ENCODE results near the gene TSPAN18. TPM values are rescaled to one million over a fixed set of nuclear protein-coding genes. Genes with fewer than 3 reads are reported as not detected.

Gene TSPAN18
- total RNA-seq, 1 experiment from 2014 or later = 1.8 TPM

GRCh38 chr11:44792171-44792570 is 65.4 kb downstream of the TSPAN18 start:
- H3K9me3 ChIP-seq (ENCODE audit: low read length) = no peaks in the 10 kb centered on the region
- H3K9me2 ChIP-seq (replicated peaks; ENCODE audit: insufficient read depth, low read length) = no peaks in the 10 kb centered on the region
- no peak overlapping the region for H3K27ac ChIP-seq (ENCODE audit: low read length)
- no peaks in the 10 kb centered on the region for H3K36me3 ChIP-seq (ENCODE audit: insufficient read depth, low read length)
- no peaks in the 10 kb centered on the region for H4K20me1 ChIP-seq (ENCODE audit: insufficient read depth, low read depth, low read length)
- no peak overlapping the region for H3K4me2 ChIP-seq (ENCODE audit: low read depth, low read length, poor library complexity, severe bottlenecking)
- H3K4me1 ChIP-seq (ENCODE audit: low read length) = no peaks in the 10 kb centered on the region
- DNase-seq = no peak
- no peak overlapping the region for H3K9ac ChIP-seq (ENCODE audit: low read length)
- H3K27me3 ChIP-seq (ENCODE audit: low read length) = no peaks in the 10 kb centered on the region
- H3K4me3 ChIP-seq (ENCODE audit: low read length) = no peak overlapping the region
- H2AFZ ChIP-seq (ENCODE audit: low read length) = no peak overlapping the region
- H3K79me2 ChIP-seq (ENCODE audit: low read length) = no peaks in the 10 kb centered on the region

DNA sequence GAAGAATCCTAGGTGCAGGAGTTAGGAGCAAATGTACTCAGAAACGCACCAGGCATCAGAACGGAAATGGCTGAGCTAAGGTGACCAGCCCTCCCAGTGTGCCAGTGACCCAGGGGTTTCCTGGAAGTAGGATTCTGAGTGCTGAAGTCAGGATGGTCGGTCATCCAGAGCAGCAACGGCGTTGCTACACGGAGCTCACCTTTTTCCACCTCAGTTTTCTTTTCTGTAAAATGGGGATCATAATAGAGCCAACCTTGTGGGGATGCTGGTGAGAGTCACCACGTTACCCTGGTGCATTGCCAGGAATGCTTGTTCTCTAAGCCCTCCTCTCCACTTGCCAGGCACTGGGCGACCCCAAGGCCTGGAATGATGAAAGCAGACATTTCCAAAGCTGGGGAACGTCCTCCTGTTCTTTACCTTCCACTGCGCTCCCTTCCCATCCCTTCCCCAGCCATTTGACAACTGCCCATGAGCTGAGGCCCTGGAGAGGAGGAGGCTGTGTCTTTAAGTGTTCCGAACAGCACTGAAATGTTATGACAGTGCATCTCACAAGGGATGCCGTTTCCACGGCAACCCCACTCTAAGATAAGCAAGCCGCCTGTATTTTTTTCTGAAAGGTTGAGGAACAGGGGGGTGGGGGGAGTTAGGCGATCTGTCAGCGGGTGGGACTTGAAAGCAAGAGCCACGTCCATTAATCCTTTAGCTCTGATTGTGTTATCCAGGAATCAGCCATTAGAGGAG is 66.8 kb downstream of the TSPAN18 start:
- Histone ChIP-seq H3K9ac (ENCODE audit: low read length) (no peak overlapping the region), H3K79me2 (ENCODE audit: low read length) (no peaks in the 10 kb centered on the region), H3K27me3 (ENCODE audit: low read length) (no peaks in the 10 kb centered on the region), H3K4me3 (ENCODE audit: low read length) (no peak overlapping the region), H3K9me3 (ENCODE audit: low read length) (no peaks in the 10 kb centered on the region), H3K27ac (ENCODE audit: low read length) (no peak overlapping the region), H3K36me3 (ENCODE audit: insufficient read depth, low read length) (no peaks in the 10 kb centered on the region), H3K9me2 (replicated peaks; ENCODE audit: insufficient read depth, low read length) (no peaks in the 10 kb centered on the region), H3K4me1 (ENCODE audit: low read length) (no peaks in the 10 kb centered on the region), H3K4me2 (ENCODE audit: low read depth, low read length, poor library complexity, severe bottlenecking) (no peak overlapping the region), H4K20me1 (ENCODE audit: insufficient read depth, low read depth, low read length) (no peaks in the 10 kb centered on the region), H2AFZ (ENCODE audit: low read length) (no peak overlapping the region)
- no peak for DNase-seq

DNA sequence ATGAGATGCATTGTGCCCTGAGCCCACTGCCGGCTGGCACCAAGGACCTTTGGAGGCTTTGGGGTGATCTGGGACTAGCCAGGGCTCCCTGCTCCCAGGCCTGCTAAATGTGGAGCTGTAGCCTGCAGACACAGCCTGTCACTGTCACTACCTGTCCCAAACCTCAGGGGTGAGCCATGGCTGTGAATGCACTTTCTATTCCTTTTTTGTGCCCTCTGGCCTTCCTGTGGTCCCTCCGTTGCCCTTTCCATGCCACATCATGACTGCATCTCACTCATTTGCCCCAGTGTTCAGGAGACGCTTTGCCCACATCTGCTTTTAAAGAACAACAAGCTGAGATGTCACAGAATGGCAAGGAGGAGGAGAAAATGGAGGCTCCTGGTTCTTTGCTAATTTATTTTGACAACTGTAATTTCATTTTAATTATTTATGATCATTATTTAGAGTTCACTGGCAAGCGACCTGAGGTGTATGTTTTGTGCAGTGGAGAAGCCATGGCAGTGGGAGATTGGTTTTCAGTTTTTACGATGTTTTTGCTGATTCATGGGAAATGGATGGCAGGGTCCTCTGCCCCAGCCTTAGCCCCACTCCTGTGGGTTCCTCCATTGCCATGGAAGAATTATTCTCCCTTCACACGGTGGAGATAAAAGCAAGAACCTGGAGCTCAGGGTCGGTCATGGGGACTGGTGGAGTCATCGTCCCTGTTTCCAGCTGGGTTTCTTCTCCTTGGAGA is 69.2 kb downstream of the TSPAN18 start:
- no peaks in the 10 kb centered on the region for H3K9me3 ChIP-seq (ENCODE audit: low read length)
- no peaks in the 10 kb centered on the region for H3K27me3 ChIP-seq (ENCODE audit: low read length)
- no peaks in the 10 kb centered on the region for H4K20me1 ChIP-seq (ENCODE audit: insufficient read depth, low read depth, low read length)
- no peaks in the 10 kb centered on the region for H3K4me1 ChIP-seq (ENCODE audit: low read length)
- no peaks in the 10 kb centered on the region for H3K9me2 ChIP-seq (replicated peaks; ENCODE audit: insufficient read depth, low read length)
- H3K4me2 ChIP-seq (ENCODE audit: low read depth, low read length, poor library complexity, severe bottlenecking) = no peak overlapping the region
- no peak overlapping the region for H3K27ac ChIP-seq (ENCODE audit: low read length)
- no peaks in the 10 kb centered on the region for H3K36me3 ChIP-seq (ENCODE audit: insufficient read depth, low read length)
- DNase-seq = no peak
- H3K9ac ChIP-seq (ENCODE audit: low read length) = no peak overlapping the region
- no peaks in the 10 kb centered on the region for H3K79me2 ChIP-seq (ENCODE audit: low read length)
- no peak overlapping the region for H3K4me3 ChIP-seq (ENCODE audit: low read length)
- H2AFZ ChIP-seq (ENCODE audit: low read length) = no peak overlapping the region

DNA sequence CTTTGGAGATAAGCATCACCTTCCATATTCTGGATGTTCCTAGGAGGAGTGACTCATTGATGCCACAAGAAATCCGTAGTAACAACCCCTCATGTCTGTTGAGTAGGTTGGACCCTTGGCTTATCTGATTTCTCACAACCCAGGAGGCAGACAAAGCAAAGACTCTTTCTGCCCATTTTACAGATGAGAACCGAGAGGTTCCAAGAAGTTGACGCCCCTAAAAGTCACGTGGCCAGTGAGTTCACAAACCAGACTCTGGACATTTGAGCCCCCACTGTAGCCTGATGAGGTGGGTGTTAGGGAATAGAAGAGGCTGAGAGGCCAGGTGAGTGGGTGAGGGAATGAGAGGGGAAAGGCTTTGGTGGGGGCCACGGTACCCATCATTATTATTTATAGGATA is 70.3 kb downstream of the TSPAN18 start:
- Histone ChIP-seq H3K9me3 (ENCODE audit: low read length) (no peaks in the 10 kb centered on the region), H3K4me3 (ENCODE audit: low read length) (no peak overlapping the region), H3K27ac (ENCODE audit: low read length) (no peak overlapping the region), H4K20me1 (ENCODE audit: insufficient read depth, low read depth, low read length) (no peaks in the 10 kb centered on the region), H3K27me3 (ENCODE audit: low read length) (no peaks in the 10 kb centered on the region), H3K36me3 (ENCODE audit: insufficient read depth, low read length) (no peaks in the 10 kb centered on the region), H3K79me2 (ENCODE audit: low read length) (no peaks in the 10 kb centered on the region), H2AFZ (ENCODE audit: low read length) (no peak overlapping the region), H3K9me2 (replicated peaks; ENCODE audit: insufficient read depth, low read length) (no peaks in the 10 kb centered on the region), H3K4me1 (ENCODE audit: low read length) (no peaks in the 10 kb centered on the region), H3K4me2 (ENCODE audit: low read depth, low read length, poor library complexity, severe bottlenecking) (no peak overlapping the region), H3K9ac (ENCODE audit: low read length) (no peak overlapping the region)
- no peak for DNase-seq

- H3K79me2 ChIP-seq (ENCODE audit: low read length) = no peaks in the 10 kb centered on the region
- no peaks in the 10 kb centered on the region for H3K9me2 ChIP-seq (replicated peaks; ENCODE audit: insufficient read depth, low read length)
- H3K9ac ChIP-seq (ENCODE audit: low read length) = no peak overlapping the region
- no peak overlapping the region for H3K27ac ChIP-seq (ENCODE audit: low read length)
- H3K4me1 ChIP-seq (ENCODE audit: low read length) = no peaks in the 10 kb centered on the region
- no peak for DNase-seq
- H3K36me3 ChIP-seq (ENCODE audit: insufficient read depth, low read length) = no peaks in the 10 kb centered on the region
- H2AFZ ChIP-seq (ENCODE audit: low read length) = no peak overlapping the region
- H3K4me2 ChIP-seq (ENCODE audit: low read depth, low read length, poor library complexity, severe bottlenecking) = no peak overlapping the region
- H3K27me3 ChIP-seq (ENCODE audit: low read length) = no peaks in the 10 kb centered on the region
- H3K4me3 ChIP-seq (ENCODE audit: low read length) = no peak overlapping the region
- no peaks in the 10 kb centered on the region for H4K20me1 ChIP-seq (ENCODE audit: insufficient read depth, low read depth, low read length)
- no peaks in the 10 kb centered on the region for H3K9me3 ChIP-seq (ENCODE audit: low read length)
These were observed 71.3 kb downstream of the TSPAN18 start for GRCh38 chr11:44797886-44798606.

GRCh38 chr11:44798607-44798972 is 71.8 kb downstream of the TSPAN18 start:
- no peaks in the 10 kb centered on the region for H3K36me3 ChIP-seq (ENCODE audit: insufficient read depth, low read length)
- no peak overlapping the region for H3K4me2 ChIP-seq (ENCODE audit: low read depth, low read length, poor library complexity, severe bottlenecking)
- H3K9ac ChIP-seq (ENCODE audit: low read length) = no peak overlapping the region
- no peaks in the 10 kb centered on the region for H3K9me3 ChIP-seq (ENCODE audit: low read length)
- no peak overlapping the region for H3K4me3 ChIP-seq (ENCODE audit: low read length)
- no peaks in the 10 kb centered on the region for H3K79me2 ChIP-seq (ENCODE audit: low read length)
- H3K4me1 ChIP-seq (ENCODE audit: low read length) = no peaks in the 10 kb centered on the region
- H2AFZ ChIP-seq (ENCODE audit: low read length) = no peak overlapping the region
- no peak for DNase-seq
- no peaks in the 10 kb centered on the region for H3K9me2 ChIP-seq (replicated peaks; ENCODE audit: insufficient read depth, low read length)
- H3K27me3 ChIP-seq (ENCODE audit: low read length) = no peaks in the 10 kb centered on the region
- H4K20me1 ChIP-seq (ENCODE audit: insufficient read depth, low read depth, low read length) = no peaks in the 10 kb centered on the region
- no peak overlapping the region for H3K27ac ChIP-seq (ENCODE audit: low read length)

DNA sequence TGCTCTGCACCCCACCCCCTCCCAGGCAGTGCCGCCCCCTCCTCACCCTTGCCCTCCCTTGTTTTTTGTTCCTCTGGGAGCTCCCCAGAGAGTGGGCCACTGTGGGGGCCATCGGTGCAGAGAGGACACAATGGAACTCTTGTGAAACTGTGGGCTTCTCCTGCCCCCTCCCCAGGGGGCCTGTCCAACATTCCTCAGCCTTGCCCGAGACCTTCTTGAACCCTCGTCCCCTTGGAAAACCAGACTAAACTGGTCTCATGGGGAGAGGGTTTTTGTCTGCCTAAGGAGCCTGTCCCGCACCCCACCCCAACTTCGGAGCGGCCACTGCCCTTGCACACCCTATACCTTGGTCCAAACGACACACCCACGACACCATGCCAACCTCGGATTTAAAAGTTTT is 72.2 kb downstream of the TSPAN18 start:
- Histone ChIP-seq H3K9ac (ENCODE audit: low read length) (no peak overlapping the region), H3K27me3 (ENCODE audit: low read length) (no peaks in the 10 kb centered on the region)

DNA sequence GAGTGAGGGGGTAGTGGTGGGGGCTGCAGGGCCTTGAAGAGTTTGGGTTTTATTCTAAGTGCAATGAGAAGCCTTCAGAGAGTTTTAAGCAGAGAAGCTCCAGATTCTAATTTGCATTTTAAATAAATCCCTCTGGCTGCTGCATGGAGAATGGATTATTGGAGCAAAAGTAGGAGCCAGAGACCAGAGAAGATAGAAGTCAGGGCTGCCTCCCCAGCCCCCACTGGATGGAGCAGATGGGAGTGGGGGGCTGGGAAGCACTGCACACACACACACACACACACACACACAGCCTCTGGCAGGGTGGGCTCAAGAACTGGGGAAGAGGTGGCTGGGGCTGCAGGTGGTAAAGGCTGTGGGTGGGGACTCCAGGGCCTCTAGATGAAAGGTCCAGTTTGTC is 75.6 kb downstream of the TSPAN18 start:
- no peaks in the 10 kb centered on the region for H3K9me2 ChIP-seq (replicated peaks; ENCODE audit: insufficient read depth, low read length)
- DNase-seq = no peak
- H3K9me3 ChIP-seq (ENCODE audit: low read length) = no peaks in the 10 kb centered on the region
- no peaks in the 10 kb centered on the region for H4K20me1 ChIP-seq (ENCODE audit: insufficient read depth, low read depth, low read length)
- no peak overlapping the region for H3K9ac ChIP-seq (ENCODE audit: low read length)
- no peaks in the 10 kb centered on the region for H3K4me1 ChIP-seq (ENCODE audit: low read length)
- no peak overlapping the region for H2AFZ ChIP-seq (ENCODE audit: low read length)
- H3K27ac ChIP-seq (ENCODE audit: low read length) = no peak overlapping the region
- no peaks in the 10 kb centered on the region for H3K36me3 ChIP-seq (ENCODE audit: insufficient read depth, low read length)
- no peak overlapping the region for H3K4me2 ChIP-seq (ENCODE audit: low read depth, low read length, poor library complexity, severe bottlenecking)
- H3K4me3 ChIP-seq (ENCODE audit: low read length) = no peak overlapping the region
- H3K79me2 ChIP-seq (ENCODE audit: low read length) = no peaks in the 10 kb centered on the region
- no peaks in the 10 kb centered on the region for H3K27me3 ChIP-seq (ENCODE audit: low read length)

More for the DNA sequence above, 72.2 kb downstream of the TSPAN18 start:
- H2AFZ ChIP-seq (ENCODE audit: low read length) = no peak overlapping the region
- H3K9me3 ChIP-seq (ENCODE audit: low read length) = no peaks in the 10 kb centered on the region
- H3K4me2 ChIP-seq (ENCODE audit: low read depth, low read length, poor library complexity, severe bottlenecking) = no peak overlapping the region
- H3K4me3 ChIP-seq (ENCODE audit: low read length) = no peak overlapping the region
- no peaks in the 10 kb centered on the region for H3K36me3 ChIP-seq (ENCODE audit: insufficient read depth, low read length)
- no peaks in the 10 kb centered on the region for H3K4me1 ChIP-seq (ENCODE audit: low read length)
- no peak for DNase-seq
- H3K79me2 ChIP-seq (ENCODE audit: low read length) = no peaks in the 10 kb centered on the region
- no peaks in the 10 kb centered on the region for H3K9me2 ChIP-seq (replicated peaks; ENCODE audit: insufficient read depth, low read length)
- H4K20me1 ChIP-seq (ENCODE audit: insufficient read depth, low read depth, low read length) = no peaks in the 10 kb centered on the region
- H3K27ac ChIP-seq (ENCODE audit: low read length) = no peak overlapping the region

Measured in Karpas-422 (cell line).